Astrocyte (in vitro differentiated cells and primary cell): ENCODE measurements around the gene COMMD8.

Experiments used
- CTCF ChIP-seq: IDR thresholded peaks from 2 replicates; pipeline ENCODE4 v1.5.1; 2011; ENCODE audit warnings: low read depth, mild to moderate bottlenecking, inconsistent platforms, low read length, moderate library complexity; ENCODE audit not compliant: insufficient read depth
- EZH2 ChIP-seq: IDR thresholded peaks from 2 replicates; pipeline ENCODE4 v1.6.1; 2012; ENCODE audit warnings: mild to moderate bottlenecking, low read length, inconsistent platforms; ENCODE audit not compliant: insufficient read depth

- TF ChIP-seq CTCF (peak; percentile 4), EZH2 (no peak)
Observed at GRCh38 chr4:47510506-47511143, 47.1 kb upstream of the COMMD8 start.
